NAMALWA (cell line): Measurements from ENCODE around the gene NINJ1.

ENCODE experiments used
- DNase-seq: peaks from one replicate; pipeline ENCODE4 v3.0.0-alpha.2; 2015; ENCODE audit warnings: low spot score

NINJ1 gene, protein sequence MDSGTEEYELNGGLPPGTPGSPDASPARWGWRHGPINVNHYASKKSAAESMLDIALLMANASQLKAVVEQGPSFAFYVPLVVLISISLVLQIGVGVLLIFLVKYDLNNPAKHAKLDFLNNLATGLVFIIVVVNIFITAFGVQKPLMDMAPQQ

DNA sequence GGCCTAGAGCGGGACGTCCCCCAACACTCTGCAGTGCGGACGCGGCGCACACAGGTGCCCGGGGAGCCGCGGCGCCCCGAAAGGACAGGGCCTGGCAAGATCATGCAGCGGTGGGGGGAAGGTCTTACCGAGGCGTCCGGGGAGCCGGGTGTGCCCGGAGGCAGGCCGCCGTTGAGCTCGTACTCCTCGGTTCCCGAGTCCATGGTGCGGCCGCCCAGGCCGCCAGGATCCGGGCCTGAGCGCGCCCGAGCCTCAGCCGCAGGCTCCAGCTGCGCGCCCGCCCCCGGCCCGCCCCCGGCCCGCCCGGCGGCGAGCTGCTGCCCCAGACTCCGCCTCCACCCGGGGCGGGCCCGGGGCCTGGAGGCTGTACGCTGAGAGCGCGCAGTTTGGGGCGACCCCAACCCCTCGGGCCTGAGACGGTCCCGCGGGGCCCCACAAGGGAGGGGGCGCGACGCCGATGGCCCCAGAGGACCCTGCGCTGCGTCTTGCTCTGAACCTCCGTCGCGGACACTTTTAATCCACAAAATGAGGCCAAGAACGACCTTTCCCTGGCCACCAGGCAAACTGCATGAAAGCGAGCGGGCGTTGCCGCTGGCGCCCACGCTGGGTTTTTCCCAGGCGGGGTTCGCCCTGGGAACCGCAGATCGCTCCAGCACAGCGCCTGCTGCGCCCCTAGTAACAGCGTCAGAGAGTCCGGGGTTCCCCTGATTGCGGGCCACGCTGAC lies at the start of gene NINJ1:
Gene NINJ1, minus strand, starts transcription at position 237 of the 725 bp plus-strand sequence. Its CDS starts 34 bp downstream, at position 203.
- DNase-seq = peak; percentile 65

- DNase-seq = no peak
These were observed 49.1 kb upstream of the NINJ1 start for GRCh38 chr9:93183131-93183662.

DNA sequence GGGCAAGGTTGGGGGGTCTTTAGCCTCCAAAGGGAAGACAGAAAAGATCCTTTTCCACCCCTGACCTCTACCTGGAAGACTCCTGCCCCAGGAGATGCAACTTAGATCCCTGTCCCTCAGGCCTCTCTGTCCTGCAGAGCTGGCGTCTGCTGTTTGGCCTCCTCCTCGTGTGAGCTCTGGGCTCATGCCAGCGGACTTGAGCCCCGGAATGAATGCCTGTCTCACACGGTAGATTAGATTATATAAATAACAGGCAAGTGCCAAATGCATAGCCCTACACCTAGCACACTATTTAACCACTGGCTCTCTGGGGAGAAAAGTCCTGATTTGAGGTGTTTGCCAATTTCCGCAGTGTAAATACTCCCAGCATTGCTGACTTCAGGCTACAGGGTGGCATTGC lies 48.5 kb upstream of the NINJ1 start:
- no peak for DNase-seq

- no peak for DNase-seq
These were observed 47.8 kb upstream of the NINJ1 start for GRCh38 chr9:93181672-93182435.

GRCh38 chr9:93180938-93181337 lies 46.9 kb upstream of the NINJ1 start:
- no peak for DNase-seq

DNA sequence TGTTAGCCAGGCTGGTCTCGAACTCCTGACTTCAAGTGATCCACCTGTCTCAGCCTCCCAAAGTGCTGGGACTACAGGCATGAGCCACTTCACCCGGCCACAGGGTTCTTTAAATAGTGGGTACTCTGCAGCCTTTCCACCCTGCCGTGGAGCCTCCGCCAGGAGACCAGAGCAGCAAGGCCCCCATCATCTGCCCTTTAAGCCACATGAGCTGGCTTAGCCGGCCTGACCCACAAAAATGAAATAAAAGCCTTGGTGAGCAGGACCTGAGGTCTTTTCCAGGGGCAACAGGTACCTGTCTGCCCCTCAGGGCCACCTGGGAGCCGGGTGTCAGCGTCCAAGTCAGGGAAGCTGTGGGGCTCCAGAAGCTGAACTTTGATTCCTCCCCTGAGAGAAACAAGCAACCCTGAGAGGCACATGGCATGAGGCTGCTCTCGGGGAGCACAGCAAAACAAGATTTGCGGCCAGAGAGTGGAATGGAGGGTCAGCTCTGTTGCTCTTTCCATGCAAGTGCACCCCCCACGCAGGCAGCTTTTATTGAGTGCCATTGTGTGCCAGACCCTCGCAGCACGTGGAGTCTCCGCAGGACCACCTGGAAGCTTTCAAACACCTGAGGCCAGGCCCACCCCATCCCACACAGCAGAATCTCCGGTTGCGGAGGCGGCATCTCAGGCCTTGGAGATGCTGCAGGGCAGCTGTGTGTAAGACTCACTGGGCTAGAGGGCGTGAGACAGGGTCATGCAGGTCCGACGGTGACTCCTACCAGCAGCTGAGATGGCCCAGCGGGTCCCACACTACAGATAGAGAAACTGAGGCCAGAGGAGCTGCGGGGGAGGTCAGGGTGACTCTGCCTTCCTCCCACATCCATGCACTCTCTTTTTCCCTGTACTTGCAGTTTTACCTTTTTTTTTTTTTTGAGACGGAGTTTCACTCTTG lies 45.1 kb upstream of the NINJ1 start:
- no peak for DNase-seq

GRCh38 chr9:93177676-93178075 lies 43.6 kb upstream of the NINJ1 start:
- no peak for DNase-seq

- no peak for DNase-seq
These were observed 40.9 kb upstream of the NINJ1 start for GRCh38 chr9:93174976-93175375.

- no peak for DNase-seq
These were observed 39.5 kb upstream of the NINJ1 start for GRCh38 chr9:93173365-93174051.

GRCh38 chr9:93172666-93173364 lies 38.8 kb upstream of the NINJ1 start:
- no peak for DNase-seq

DNA sequence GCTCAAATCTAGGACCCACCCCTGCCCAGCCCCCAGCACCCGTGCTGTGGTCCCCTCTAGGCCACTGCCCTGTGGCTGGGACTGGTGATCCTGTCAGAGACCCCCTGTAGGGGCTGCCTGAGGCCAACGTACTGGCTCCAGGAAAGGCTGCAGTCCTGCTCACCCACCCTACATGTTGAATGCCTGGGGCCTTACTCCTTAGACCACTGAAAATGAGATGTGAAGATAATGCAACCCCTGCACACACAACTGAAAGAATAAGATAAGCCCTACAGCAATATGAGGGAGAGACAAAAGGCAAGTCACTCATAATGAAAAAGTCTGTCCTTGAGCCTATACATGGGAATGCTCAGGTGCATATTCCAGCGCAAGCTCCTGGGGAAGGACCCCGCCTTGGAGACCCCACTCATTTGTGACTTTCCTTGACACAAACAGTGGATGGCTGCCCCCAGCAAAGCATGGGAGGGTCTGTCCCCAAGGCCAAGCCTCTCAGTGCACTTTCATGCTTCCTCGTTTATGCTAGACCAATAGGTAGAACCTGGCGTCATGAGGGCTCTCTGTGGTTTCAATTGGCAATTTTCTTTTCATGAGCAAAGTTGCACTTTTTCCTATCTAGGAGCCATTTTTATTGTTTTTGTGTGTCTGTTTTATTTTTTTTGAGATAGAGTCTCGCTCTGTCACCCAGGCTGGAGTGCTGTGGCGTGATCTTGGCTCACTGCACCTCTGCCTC lies 37.4 kb upstream of the NINJ1 start:
- no peak for DNase-seq

DNA sequence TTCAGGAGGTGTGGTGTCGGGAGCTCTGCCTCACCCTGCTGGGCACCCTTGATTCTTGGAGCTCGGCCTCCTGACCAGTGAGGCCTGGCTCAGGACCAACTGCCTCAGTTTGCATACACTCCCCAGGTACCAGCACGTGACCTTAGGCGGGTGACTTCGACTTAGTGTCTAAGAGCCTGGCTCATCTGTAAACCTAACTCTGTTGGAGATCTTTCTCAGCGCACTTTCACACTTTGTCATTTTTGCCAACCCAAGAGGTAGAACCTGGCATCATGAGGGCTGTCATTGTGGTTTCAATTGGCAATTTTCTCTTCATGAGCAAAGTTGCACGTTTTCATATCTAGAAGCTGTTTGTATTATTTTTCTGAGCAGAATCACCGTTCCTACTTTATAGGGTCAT lies 36.5 kb upstream of the NINJ1 start:
- DNase-seq = no peak

GRCh38 chr9:93169444-93169843 lies 35.4 kb upstream of the NINJ1 start:
- DNase-seq = no peak

GRCh38 chr9:93168581-93168980 lies 34.5 kb upstream of the NINJ1 start:
- no peak for DNase-seq

DNA sequence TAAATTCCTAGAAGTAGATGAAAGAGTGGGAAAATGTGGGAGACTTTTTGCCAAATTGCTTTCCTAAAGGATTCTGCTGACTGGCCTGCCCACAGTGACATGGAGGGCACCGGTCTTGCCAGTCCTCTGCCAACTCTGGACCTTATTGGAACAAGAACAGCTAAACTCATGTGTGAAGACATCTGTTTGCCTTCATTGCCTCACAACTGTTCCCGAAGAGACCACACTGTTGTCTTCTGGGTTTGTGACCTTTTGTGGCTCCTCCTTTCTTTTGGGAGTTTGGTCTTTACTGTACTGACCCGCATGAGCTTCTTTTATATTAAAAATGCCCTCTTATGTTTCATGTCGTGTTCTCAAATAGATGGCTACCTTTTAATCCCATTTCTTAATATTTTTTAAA lies 33.8 kb upstream of the NINJ1 start:
- DNase-seq = no peak

GRCh38 chr9:93167185-93167584 lies 33.1 kb upstream of the NINJ1 start:
- no peak for DNase-seq

DNA sequence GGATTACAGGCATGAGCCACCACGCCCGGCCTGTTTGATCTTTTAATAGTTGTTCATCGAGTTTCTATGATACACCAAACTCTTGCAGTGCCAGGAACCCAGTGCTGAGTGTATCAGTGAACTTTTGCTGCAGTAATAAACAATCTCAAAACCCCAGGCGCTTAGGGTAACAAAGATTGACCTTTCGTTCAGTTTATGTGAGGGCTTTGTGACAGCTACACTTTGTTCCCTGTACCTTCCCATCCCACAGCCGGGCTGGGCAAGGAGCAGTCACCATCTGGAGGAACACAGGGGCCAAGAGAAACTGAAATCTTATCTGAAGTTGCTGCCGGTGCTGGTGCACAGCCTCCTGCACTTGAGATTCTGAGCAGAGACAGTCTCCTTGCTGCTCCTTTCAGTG lies 32.6 kb upstream of the NINJ1 start:
- DNase-seq = no peak

- DNase-seq = no peak
These were observed 30.0 kb upstream of the NINJ1 start for GRCh38 chr9:93164085-93164484.

- no peak for DNase-seq
These were observed 27.9 kb upstream of the NINJ1 start for GRCh38 chr9:93161786-93162562.
